Measurements from ENCODE around the gene GAB2.

DNA sequence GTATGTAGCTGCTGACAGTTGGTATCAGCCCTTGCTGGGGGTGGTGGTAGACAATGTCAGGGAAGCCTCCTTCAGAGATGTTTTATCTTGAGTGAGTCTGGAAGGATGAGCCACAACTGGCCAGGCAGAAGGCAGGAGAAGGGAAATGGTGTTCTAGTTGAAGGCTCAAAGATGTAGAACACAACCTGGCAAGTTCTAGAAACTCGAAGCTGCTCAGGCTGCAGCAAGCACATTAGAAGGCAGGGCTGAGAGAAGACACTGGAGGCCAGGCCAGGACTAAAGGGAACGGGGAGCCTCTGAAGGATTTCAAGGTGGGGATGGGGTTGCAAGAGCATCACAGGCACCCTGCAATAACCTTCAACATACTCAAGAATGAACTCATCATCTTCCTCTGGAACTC lies 188.5 kb downstream of the GAB2 start:
- TF ChIP-seq EZH2 (IDR thresholded peaks at IDR 0.05) (no peak), POLR2AphosphoS5 (IDR thresholded peaks at IDR 0.05; ENCODE audit: borderline replicate concordance, low read depth, low read length) (no peak)

All from SK-N-MC (cell line).